Measurements from ENCODE around the gene ME2. TPM values are rescaled to one million over a fixed set of nuclear protein-coding genes. Genes with fewer than 3 reads are reported as not detected.

The ME2 gene
- total and polyA plus RNA-seq, 2 of the 8 experiments (the other 6 are each of a cell fraction or from before 2014, with no cell fraction given): 54.7 to 66.9 TPM

DNA sequence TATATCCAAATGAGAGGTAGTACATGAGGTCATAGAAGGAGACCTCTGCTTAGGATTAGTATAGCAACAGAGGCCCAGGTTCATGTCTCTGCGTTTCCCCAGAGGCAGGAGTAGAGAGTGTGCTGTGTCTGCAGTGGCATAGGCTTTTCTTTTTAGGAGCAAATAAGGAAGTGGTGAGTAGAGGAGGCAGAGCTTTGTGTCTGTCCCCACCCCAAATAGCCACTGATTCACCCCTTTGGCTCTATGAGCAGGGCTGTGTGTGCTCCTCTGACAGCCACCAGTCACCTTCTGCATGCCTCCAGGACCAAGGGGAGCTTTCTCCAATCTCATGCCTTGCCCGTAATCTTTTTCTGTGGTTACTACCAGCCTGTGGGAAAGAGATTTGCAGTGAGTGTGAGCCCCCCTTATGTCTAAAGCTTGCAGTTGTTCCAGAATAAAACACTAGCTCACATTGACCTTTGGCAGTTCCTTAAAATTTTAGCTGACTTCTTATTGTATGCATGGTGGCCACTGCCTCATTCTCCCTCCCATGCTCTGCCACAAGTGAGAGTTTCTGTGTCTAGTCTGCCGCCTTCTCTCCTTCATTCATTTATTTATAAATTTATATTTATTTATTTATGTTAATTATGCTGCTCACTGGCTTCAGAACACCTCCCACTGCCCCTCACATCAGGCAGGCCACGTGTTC is 65.5 kb downstream of the ME2 start:
- no peak overlapping the region for H4K5ac ChIP-seq (ENCODE audit: insufficient read length, low read depth, low read length)
- no peak overlapping the region for H3K14ac ChIP-seq (ENCODE audit: insufficient read length)
- no peak overlapping the region for H3K4ac ChIP-seq (replicated peaks; ENCODE audit: insufficient read length, low read depth, low read length)
- no peak overlapping the region for H4K8ac ChIP-seq (ENCODE audit: extremely low read depth, insufficient read depth, low read length)
- H2BK5ac ChIP-seq (ENCODE audit: low read depth, low read length): no peak overlapping the region
- H3K4me3 ChIP-seq (ENCODE audit: extremely low read depth in 1 of 4, insufficient read depth in 2 of 4, low read depth in 3 of 4, low read length in 4 of 4): no peak overlapping the region
- no peak overlapping the region for H2BK15ac ChIP-seq (ENCODE audit: low read length)
- no peak overlapping the region for H2AK5ac ChIP-seq (ENCODE audit: low read depth, low read length)
- no peak overlapping the region for H3K27ac ChIP-seq (ENCODE audit: low read depth, low read length)
- DNase-seq (ENCODE audit: low read depth in 1 of 2, low spot score in 2 of 2): no peak
- H3K4me2 ChIP-seq (ENCODE audit: insufficient read depth in 1 of 2, low read depth in 2 of 2, low read length in 2 of 2): no peak overlapping the region
- H3K23ac ChIP-seq (ENCODE audit: insufficient read length): no peak overlapping the region
- H3K56ac ChIP-seq (replicated peaks; ENCODE audit: insufficient read length, low read depth, low read length): no peak overlapping the region
- no peaks in the 10 kb centered on the region for H3K27me3 ChIP-seq (replicated peaks in 1 of 4; ENCODE audit: control insufficient read depth in 3 of 4, extremely low read depth in 1 of 4, insufficient read depth in 3 of 4, low read length in 3 of 4)
- H3K18ac ChIP-seq (ENCODE audit: extremely low read depth, low read length): no peak overlapping the region
- ChIA-PET POLR2A (ENCODE audit: partially characterized antibody) (interaction anchor here (0.6 to 1.1 kb wide), 2 partner anchors 56 to 98 kb away, joined by 3 to 4 read pairs; no protein-coding TSS in a partner anchor), CTCF (ENCODE audit: partially characterized antibody) (interaction anchor here (1.0 kb wide), 1 partner anchor 8 kb away, joined by 3 read pairs; no protein-coding TSS in a partner anchor)
- no peaks in the 10 kb centered on the region for H3K9me3 ChIP-seq (ENCODE audit: insufficient read depth in 2 of 2, low read depth in 1 of 2, low read length in 1 of 2)
- no peak overlapping the region for H2BK120ac ChIP-seq (replicated peaks; ENCODE audit: low read depth, low read length)
- H3K9ac ChIP-seq (replicated peaks in 1 of 4; ENCODE audit: extremely low read depth in 1 of 4, low read depth in 3 of 4, low read length in 3 of 4): no peak overlapping the region
- 89% methylated on average over 4 of the region's 4 CpGs; no CpG with 5 or more reads in 1 of the 2 experiments for WGBS, 2 experiments (ENCODE audit: extremely low coverage in 1 of 2, insufficient coverage in 1 of 2, insufficient read length in 1 of 2, insufficient replicate concordance in 2 of 2, low coverage in 1 of 2, low lambda C conversion rate in 2 of 2, missing lambda C conversion rate in 1 of 2)
- no peaks in the 10 kb centered on the region for H4K20me1 ChIP-seq (replicated peaks in 1 of 2; ENCODE audit: control insufficient read depth in 1 of 2, insufficient read depth in 2 of 2, low read length in 2 of 2)
- H4K91ac ChIP-seq (replicated peaks; ENCODE audit: insufficient read length, low read length): no peak overlapping the region
- H3K36me3 ChIP-seq (ENCODE audit: control insufficient read depth in 2 of 4, insufficient read depth in 4 of 4, low read length in 3 of 4): peaks cover 0 to 26% (median 5%) of the 10 kb centered on the region in 4 experiments; a peak in 6 of 8 replicates
- H3K4me1 ChIP-seq (replicated peaks in 1 of 4; ENCODE audit: control insufficient read depth in 3 of 4, insufficient read depth in 4 of 4, low read length in 3 of 4): no peaks in the 10 kb centered on the region
- TF ChIP-seq NRF1 (IDR thresholded peaks at IDR 0.05; ENCODE audit: low read depth, low read length) (no peak), SUZ12 (IDR thresholded peaks at IDR 0.05; ENCODE audit: low read length) (no peak), BRCA1 (IDR thresholded peaks at IDR 0.05; ENCODE audit: low read depth, low read length) (no peak), EZH2 (IDR thresholded peaks at IDR 0.05; ENCODE audit: low read depth, low read length, severe bottlenecking) (no peak), YY1 (IDR thresholded peaks at IDR 0.05; ENCODE audit: low read depth, low read length) (no peak), JUND (IDR thresholded peaks at IDR 0.05; ENCODE audit: low read length) (no peak), BACH1 (IDR thresholded peaks at IDR 0.05; ENCODE audit: low read length) (no peak), GTF2F1 (IDR thresholded peaks at IDR 0.05; ENCODE audit: borderline replicate concordance, low read depth, low read length) (no peak), CHD2 (IDR thresholded peaks at IDR 0.05; ENCODE audit: low read length) (no peak), KDM5A (IDR thresholded peaks at IDR 0.05; ENCODE audit: low read length) (no peak), SRF (IDR thresholded peaks at IDR 0.05; ENCODE audit: low read depth, low read length) (no peak), TCF12 (IDR thresholded peaks at IDR 0.05; ENCODE audit: low read depth, low read length) (no peak), CTBP2 (IDR thresholded peaks at IDR 0.05; ENCODE audit: borderline replicate concordance, insufficient read depth, insufficient read length, low read length) (no peak)
- TF ChIP-seq, protein P1, sequence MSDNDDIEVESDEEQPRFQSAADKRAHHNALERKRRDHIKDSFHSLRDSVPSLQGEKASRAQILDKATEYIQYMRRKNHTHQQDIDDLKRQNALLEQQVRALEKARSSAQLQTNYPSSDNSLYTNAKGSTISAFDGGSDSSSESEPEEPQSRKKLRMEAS (IDR thresholded peaks at IDR 0.05): no peak
- H3K79me2 ChIP-seq (ENCODE audit: control insufficient read depth in 1 of 2, insufficient read depth in 2 of 2, low read length in 2 of 2): no peaks in the 10 kb centered on the region
- no peaks in the 10 kb centered on the region for H3K23me2 ChIP-seq (ENCODE audit: low read depth, low read length)
- FAIRE-seq: no peak
- no peak overlapping the region for H2BK20ac ChIP-seq (ENCODE audit: low read length)
- H2AFZ ChIP-seq (ENCODE audit: low read length): no peak overlapping the region
- H3K79me1 ChIP-seq (ENCODE audit: low read depth, low read length): no peaks in the 10 kb centered on the region
- no peak overlapping the region for H2BK12ac ChIP-seq (ENCODE audit: low read depth, low read length)

Measured in H1 (cell line).